OCI-LY1 (cell line): ENCODE data around the gene FGGY.

Experiments
- H2AFZ ChIP-seq: fragments of 200-600 bp; sonication (generic), shearing (Covaris generic); 2 replicates; pipeline ENCODE4 v1.6.0; 2014; ENCODE audit warnings: antibody characterized with exemption, mild to moderate bottlenecking, low read length
- H3F3A ChIP-seq: fragments of 200-600 bp; sonication (generic), shearing (Covaris generic); 2 replicates; pipeline ENCODE4 v1.6.0; 2014; ENCODE audit warnings: mild to moderate bottlenecking, antibody characterized with exemption, low read length, moderate library complexity; ENCODE audit not compliant: insufficient read depth
- H3K27ac ChIP-seq: fragments of 200-600 bp; sonication (generic); 2 replicates; pipeline ENCODE4 v1.5.1; 2014; ENCODE audit warnings: low read length, mixed run types, mild to moderate bottlenecking, low read depth; ENCODE audit not compliant: poor library complexity, severe bottlenecking
- H3K27me3 ChIP-seq: fragments of 200-600 bp; sonication (generic); 2 replicates; pipeline ENCODE4 v1.6.0; 2014; ENCODE audit warnings: antibody characterized with exemption, mild to moderate bottlenecking, low read length, moderate library complexity; ENCODE audit not compliant: insufficient read depth
- H3K36me3 ChIP-seq: fragments of 200-600 bp; sonication (generic); 2 replicates; pipeline ENCODE4 v1.6.1; 2014; ENCODE audit warnings: mild to moderate bottlenecking, antibody characterized with exemption, low read length, moderate library complexity, mixed read lengths; ENCODE audit not compliant: insufficient read depth
- H3K4me1 ChIP-seq: fragments of 200-600 bp; sonication (generic); 2 replicates; pipeline ENCODE4 v1.5.1; 2014; ENCODE audit warnings: mild to moderate bottlenecking, low read length, moderate library complexity; ENCODE audit not compliant: insufficient read depth, severe bottlenecking
- H3K4me2 ChIP-seq: fragments of 200-600 bp; sonication (generic), shearing (Covaris generic); 2 replicates; pipeline ENCODE4 v1.6.1; 2014; ENCODE audit warnings: low read length
- H3K4me3 ChIP-seq: fragments of 200-600 bp; sonication (generic); 2 replicates; pipeline ENCODE4 v1.5.1; 2014; ENCODE audit warnings: low read length, low read depth, mild to moderate bottlenecking, mixed read lengths; ENCODE audit not compliant: poor library complexity, severe bottlenecking
- H3K79me2 ChIP-seq: fragments of 200-600 bp; shearing (Covaris generic); 2 replicates; pipeline ENCODE4 v1.6.1; 2016; ENCODE audit warnings: mixed run types, low read length, mixed read lengths; ENCODE audit not compliant: insufficient read depth
- H3K9ac ChIP-seq: fragments of 200-600 bp; sonication (generic), shearing (Covaris generic); 2 replicates; pipeline ENCODE4 v1.6.1; 2014; ENCODE audit warnings: mild to moderate bottlenecking, low read length, mixed read lengths
- H3K9me2 ChIP-seq: fragments of 200-600 bp; sonication (generic), shearing (Covaris generic); 2 replicates; pipeline ENCODE4 v1.6.1; 2014; ENCODE audit warnings: low read depth, mild to moderate bottlenecking, low read length, mixed read lengths
- H3K9me3 ChIP-seq: fragments of 200-600 bp; shearing (Covaris generic); 2 replicates; pipeline ENCODE4 v1.6.1; 2014; ENCODE audit warnings: low read length, mixed read lengths
- H4K20me1 ChIP-seq: fragments of 200-600 bp; sonication (generic), shearing (Covaris generic); 2 replicates; pipeline ENCODE4 v1.6.0; 2016; ENCODE audit warnings: mild to moderate bottlenecking, low read length; ENCODE audit not compliant: insufficient read depth
- CTCF ChIP-seq: fragments of 200-600 bp; sonication (generic), shearing (Covaris generic); IDR thresholded peaks from 2 replicates; pipeline ENCODE4 v1.5.1; 2017; ENCODE audit warnings: mild to moderate bottlenecking, antibody characterized with exemption, low read length, moderate library complexity, mixed read lengths
- EZH2 ChIP-seq: fragments of 200-600 bp; sonication (generic), shearing (Covaris generic); IDR thresholded peaks from 2 replicates; pipeline ENCODE4 v1.8.0; 2017; ENCODE audit warnings: borderline replicate concordance, mixed run types, mild to moderate bottlenecking, antibody characterized with exemption, low read length, moderate library complexity, mixed read lengths

The FGGY gene

GRCh38 chr1:59438058-59438560, 141.2 kb downstream of the FGGY start:
- H3K9me3 ChIP-seq = no peaks in the 10 kb centered on the region
- H3K9ac ChIP-seq = no peak overlapping the region
- no peaks in the 10 kb centered on the region for H3K27me3 ChIP-seq
- H3K9me2 ChIP-seq = no peaks in the 10 kb centered on the region
- no peak overlapping the region for H2AFZ ChIP-seq
- no peaks in the 10 kb centered on the region for H3K4me1 ChIP-seq
- TF ChIP-seq CTCF = no peak
- TF ChIP-seq EZH2 = no peak
- no peaks in the 10 kb centered on the region for H3F3A ChIP-seq
- H3K4me3 ChIP-seq = no peak overlapping the region
- H4K20me1 ChIP-seq = no peaks in the 10 kb centered on the region
- no peak overlapping the region for H3K4me2 ChIP-seq
- H3K79me2 ChIP-seq = no peaks in the 10 kb centered on the region
- no peaks in the 10 kb centered on the region for H3K36me3 ChIP-seq
- H3K27ac ChIP-seq = no peak overlapping the region

- no peak overlapping the region for H2AFZ ChIP-seq
- no peaks in the 10 kb centered on the region for H3K27me3 ChIP-seq
- no peaks in the 10 kb centered on the region for H4K20me1 ChIP-seq
- no peak overlapping the region for H3K4me2 ChIP-seq
- H3K4me3 ChIP-seq = no peak overlapping the region
- no peaks in the 10 kb centered on the region for H3F3A ChIP-seq
- no peaks in the 10 kb centered on the region for H3K9me3 ChIP-seq
- H3K36me3 ChIP-seq = no peaks in the 10 kb centered on the region
- TF ChIP-seq CTCF (no peak), EZH2 (no peak)
- H3K79me2 ChIP-seq = no peaks in the 10 kb centered on the region
- no peak overlapping the region for H3K27ac ChIP-seq
- H3K9ac ChIP-seq = no peak overlapping the region
- H3K9me2 ChIP-seq = no peaks in the 10 kb centered on the region
- no peaks in the 10 kb centered on the region for H3K4me1 ChIP-seq
Observed at GRCh38 chr1:59442492-59442891, 145.6 kb downstream of the FGGY start.

GRCh38 chr1:59443310-59443709, 146.4 kb downstream of the FGGY start:
- Histone ChIP-seq H2AFZ (no peak overlapping the region), H3K27ac (no peak overlapping the region), H3K4me2 (no peak overlapping the region), H3K79me2 (no peaks in the 10 kb centered on the region), H4K20me1 (no peaks in the 10 kb centered on the region), H3K4me3 (no peak overlapping the region), H3K9me3 (no peaks in the 10 kb centered on the region), H3K4me1 (no peaks in the 10 kb centered on the region), H3K9me2 (no peaks in the 10 kb centered on the region), H3K36me3 (no peaks in the 10 kb centered on the region), H3K9ac (no peak overlapping the region), H3K27me3 (no peaks in the 10 kb centered on the region), H3F3A (no peaks in the 10 kb centered on the region)
- TF ChIP-seq CTCF = no peak
- TF ChIP-seq EZH2 = no peak
